H9 (cell line): ENCODE data around the gene ZBTB16. TPM values are rescaled to one million over a fixed set of nuclear protein-coding genes. Genes with fewer than 3 reads are reported as not detected.

ENCODE experiments used
- DNase-seq: peaks from one replicate; pipeline ENCODE4 v3.0.0-alpha.2; 2017
- H2AFZ ChIP-seq: one replicate; pipeline ENCODE4 v1.6.1; 2013; ENCODE audit warnings: mild to moderate bottlenecking, low read length, control low read depth, moderate library complexity
- H2AK5ac ChIP-seq: 2 replicates; pipeline ENCODE4 v1.6.1; 2013; ENCODE audit warnings: low read length, control low read depth, mixed read lengths; ENCODE audit not compliant: insufficient read length
- H2BK120ac ChIP-seq: one replicate; pipeline ENCODE4 v1.6.1; 2013; ENCODE audit warnings: low read depth, mild to moderate bottlenecking, low read length, control low read depth, inconsistent platforms; ENCODE audit not compliant: poor library complexity, severe bottlenecking
- H2BK12ac ChIP-seq: 2 replicates; pipeline ENCODE4 v1.6.1; 2013; ENCODE audit warnings: low read length, control low read depth, mixed read lengths, low read depth; ENCODE audit not compliant: insufficient read length
- H2BK15ac ChIP-seq: 2 replicates; pipeline ENCODE4 v1.6.1; 2013; ENCODE audit warnings: low read depth, low read length, control low read depth
- H2BK20ac ChIP-seq: one replicate; pipeline ENCODE4 v1.6.1; 2013; ENCODE audit warnings: low read depth, mild to moderate bottlenecking, low read length, control low read depth, inconsistent platforms; ENCODE audit not compliant: poor library complexity, severe bottlenecking
- H2BK5ac ChIP-seq: 2 replicates; pipeline ENCODE4 v1.6.1; 2013; ENCODE audit warnings: low read length, control low read depth, mixed read lengths; ENCODE audit not compliant: insufficient read length
- H3K14ac ChIP-seq: 2 replicates; pipeline ENCODE4 v1.6.1; 2013; ENCODE audit warnings: low read length, control low read depth; ENCODE audit not compliant: insufficient read depth
- H3K18ac ChIP-seq: 2 replicates; pipeline ENCODE4 v1.6.1; 2013; ENCODE audit warnings: low read depth, mild to moderate bottlenecking, mixed read lengths, low read length, control low read depth; ENCODE audit not compliant: insufficient read length
- H3K23ac ChIP-seq: 2 replicates; pipeline ENCODE4 v1.6.1; 2013; ENCODE audit warnings: low read length, control low read depth, mixed read lengths, low read depth; ENCODE audit not compliant: insufficient read length
- H3K23me2 ChIP-seq: 2 replicates; pipeline ENCODE4 v1.6.1; 2013; ENCODE audit warnings: low read depth, mild to moderate bottlenecking, mixed read lengths, low read length, control low read depth; ENCODE audit not compliant: insufficient read length, poor library complexity, severe bottlenecking
- H3K27ac ChIP-seq: 2 replicates; pipeline ENCODE4 v1.5.1; 2013; ENCODE audit warnings: low read length, control low read depth, mixed read lengths, low read depth; ENCODE audit not compliant: insufficient read length
- H3K27me3 ChIP-seq: 2 replicates; pipeline ENCODE4 v1.6.1; 2013; ENCODE audit warnings: low read length, control low read depth, inconsistent platforms; ENCODE audit not compliant: insufficient read depth
- H3K4ac ChIP-seq: 2 replicates; pipeline ENCODE4 v1.6.1; 2013; ENCODE audit warnings: low read depth, mild to moderate bottlenecking, control low read depth, inconsistent platforms, low read length, moderate library complexity
- H3K4me1 ChIP-seq: 2 replicates; pipeline ENCODE4 v1.6.1; 2013; ENCODE audit warnings: low read length, control low read depth, inconsistent platforms; ENCODE audit not compliant: insufficient read depth
- H3K4me2 ChIP-seq: 2 replicates; pipeline ENCODE4 v1.6.1; 2013; ENCODE audit warnings: low read length, control low read depth, mixed read lengths; ENCODE audit not compliant: insufficient read length, insufficient read depth
- H3K56ac ChIP-seq: 2 replicates; pipeline ENCODE4 v1.6.1; 2013; ENCODE audit warnings: low read depth, mild to moderate bottlenecking, mixed read lengths, low read length, control low read depth; ENCODE audit not compliant: insufficient read length
- H3K79me1 ChIP-seq: 2 replicates; pipeline ENCODE4 v1.6.1; 2013; ENCODE audit warnings: low read depth, mild to moderate bottlenecking, moderate library complexity, low read length, control low read depth, inconsistent platforms; ENCODE audit not compliant: insufficient read depth, poor library complexity, severe bottlenecking
- H3K79me2 ChIP-seq: 2 replicates; pipeline ENCODE4 v1.6.1; 2013; ENCODE audit warnings: low read length, control low read depth, inconsistent platforms; ENCODE audit not compliant: insufficient read depth
- H3K9ac ChIP-seq: 2 replicates; pipeline ENCODE4 v1.6.1; 2013; ENCODE audit warnings: low read length, control low read depth, mixed read lengths; ENCODE audit not compliant: insufficient read length; ENCODE audit errors: extremely low read depth
- H3K9me3 ChIP-seq: one replicate; pipeline ENCODE4 v1.6.1; 2013; ENCODE audit warnings: low read depth, low read length, inconsistent platforms; ENCODE audit not compliant: control insufficient read depth
- H3T11ph ChIP-seq: one replicate; pipeline ENCODE4 v1.6.1; 2013; ENCODE audit warnings: mild to moderate bottlenecking, low read length, control low read depth, inconsistent platforms
- H4K20me1 ChIP-seq: one replicate; pipeline ENCODE4 v1.6.1; 2013; ENCODE audit not compliant: control insufficient read depth, insufficient read length, insufficient read depth
- H4K5ac ChIP-seq: 2 replicates; pipeline ENCODE4 v1.6.1; 2013; ENCODE audit warnings: low read depth, mild to moderate bottlenecking, mixed read lengths, low read length, control low read depth; ENCODE audit not compliant: insufficient read length
- H4K8ac ChIP-seq: replicated peaks from 2 replicates; pipeline ENCODE4 v1.6.1; 2013; ENCODE audit warnings: low read length, control low read depth, mixed read lengths, low read depth; ENCODE audit not compliant: insufficient read length
- H4K91ac ChIP-seq: 2 replicates; pipeline ENCODE4 v1.6.1; 2013; ENCODE audit warnings: low read depth, mild to moderate bottlenecking, moderate library complexity, mixed read lengths, low read length, control low read depth; ENCODE audit not compliant: insufficient read length
- H3K27ac Mint-ChIP-seq, 3 experiments: 2 replicates in 2 of 3; 3 replicates in 1 of 3; pipeline ENCODE4 v1.8.0; 2020 to 2021; ENCODE audit warnings: mixed read lengths in 3 of 3, mild to moderate bottlenecking in 1 of 3, moderate library complexity in 1 of 3
- H3K27me3 Mint-ChIP-seq: 2 replicates; pipeline ENCODE4 v1.8.0; 2021; ENCODE audit warnings: low read depth, mild to moderate bottlenecking, moderate library complexity, mixed read lengths
- H3K36me3 Mint-ChIP-seq, 3 experiments: 2 replicates in 2 of 3; 3 replicates in 1 of 3; pipeline ENCODE4 v1.8.0; 2020 to 2021; ENCODE audit warnings: low read depth in 3 of 3, mixed read lengths in 3 of 3; ENCODE audit not compliant: insufficient read depth in 1 of 3
- H3K4me1 Mint-ChIP-seq, 2 experiments: 2 replicates each; pipeline ENCODE4 v1.8.0; 2020; ENCODE audit warnings: mixed read lengths in 2 of 2
- H3K4me3 Mint-ChIP-seq, 2 experiments: 2 replicates in 1 of 2; 3 replicates in 1 of 2; pipeline ENCODE4 v1.8.0; 2020 to 2021; ENCODE audit warnings: mild to moderate bottlenecking in 2 of 2, mixed read lengths in 2 of 2, moderate library complexity in 1 of 2
- H3K9me3 Mint-ChIP-seq, 2 experiments: 2 replicates in 1 of 2; 3 replicates in 1 of 2; pipeline ENCODE4 v1.8.0; 2020; ENCODE audit warnings: mild to moderate bottlenecking in 2 of 2, mixed read lengths in 2 of 2, moderate library complexity in 1 of 2
- WGBS: extraction: QIAGEN DNeasy Blood & Tissue Kit; methylation state at CpG from one replicate; pipeline ENCODE4 v1.1.7; 2013; ENCODE audit warnings: missing lambda C conversion rate, low lambda C conversion rate, mixed read lengths; ENCODE audit not compliant: insufficient read length; ENCODE audit errors: extremely low coverage; 5-methylcytosine and 5-hydroxymethylcytosine counted together
- total RNA-seq: library from RNA; stranded (reverse); gene quantifications from 2 replicates; pipeline ENCODE4 v1.2.1, GENCODE V29; 2021
- TF ChIP-seq, protein P1 (sequence below): fragments of 200-600 bp; sonication (generic); conservative IDR thresholded peaks from 3 replicates; pipeline ENCODE4 v1.8.0; 2021; ENCODE audit warnings: antibody characterized with exemption, mild to moderate bottlenecking

The ZBTB16 gene
- total RNA-seq, 1 experiment from 2014 or later, result not detected

DNA sequence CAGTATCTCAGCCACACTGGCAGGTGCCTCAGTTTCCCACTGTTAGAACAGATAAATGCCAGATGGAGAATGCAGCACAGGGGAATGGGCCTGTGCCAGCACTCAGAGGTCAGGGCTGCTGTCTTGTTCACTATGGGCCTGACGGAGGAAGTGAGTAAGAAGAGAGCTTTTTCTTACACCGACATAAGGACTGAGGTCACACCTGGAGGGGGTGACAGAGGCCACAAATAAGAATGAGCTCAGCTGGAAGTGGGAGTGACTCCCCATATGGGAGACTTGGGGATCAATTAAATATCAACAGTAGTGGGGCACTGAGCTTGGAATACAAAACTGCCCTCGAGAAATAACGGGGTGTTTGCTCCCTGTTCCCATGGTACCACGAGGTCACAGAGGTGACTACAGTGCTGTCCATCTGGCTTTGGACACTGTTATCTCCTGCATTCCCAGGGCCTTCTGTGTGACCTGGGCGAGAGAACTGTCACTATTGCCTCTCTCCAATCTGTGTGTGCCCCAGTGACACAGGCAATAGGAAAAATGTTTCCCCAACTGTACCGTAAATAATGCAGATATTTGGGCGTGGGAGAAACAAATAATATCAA lies 142.6 kb downstream of the ZBTB16 start:
- Histone ChIP-seq H2BK20ac (no peak overlapping the region), H3K9ac (no peak overlapping the region), H3K4ac (no peak overlapping the region), H4K5ac (no peak overlapping the region), H3K4me2 (no peak overlapping the region), H3K9me3 (no peaks in the 10 kb centered on the region), H3K23ac (no peak overlapping the region), H2BK5ac (no peak overlapping the region), H4K8ac (no peak overlapping the region), H3K27me3 (no peaks in the 10 kb centered on the region; the same call in 1 of the 2 replicates), H3K79me1 (no peaks in the 10 kb centered on the region), H3K79me2 (no peaks in the 10 kb centered on the region), H2AK5ac (no peak overlapping the region), H3K18ac (no peak overlapping the region), H3K23me2 (no peaks in the 10 kb centered on the region), H2AFZ (no peak overlapping the region), H3K27ac (no peak overlapping the region), H2BK15ac (no peak overlapping the region), H4K91ac (no peak overlapping the region), H3K14ac (no peak overlapping the region), H3K56ac (no peak overlapping the region), H3K4me1 (no peaks in the 10 kb centered on the region), H4K20me1 (no peaks in the 10 kb centered on the region), H3T11ph (no peak overlapping the region), H2BK12ac (no peak overlapping the region), H2BK120ac (no peak overlapping the region)
- WGBS, result no CpG with 5 or more reads among the region's 8 CpGs
- Mint-ChIP-seq H3K4me3 (no peak overlapping the region), H3K27me3 (0 out of 2 replicates have a peak, but pooled peaks cover 1% of the 10 kb centered on the region), H3K27ac (no peak overlapping the region), H3K9me3 (no peaks in the 10 kb centered on the region), H3K36me3 (no peaks in the 10 kb centered on the region), H3K4me1 (peaks cover 9 to 16% of the 10 kb centered on the region in 2 experiments)
- TF ChIP-seq, protein P1, sequence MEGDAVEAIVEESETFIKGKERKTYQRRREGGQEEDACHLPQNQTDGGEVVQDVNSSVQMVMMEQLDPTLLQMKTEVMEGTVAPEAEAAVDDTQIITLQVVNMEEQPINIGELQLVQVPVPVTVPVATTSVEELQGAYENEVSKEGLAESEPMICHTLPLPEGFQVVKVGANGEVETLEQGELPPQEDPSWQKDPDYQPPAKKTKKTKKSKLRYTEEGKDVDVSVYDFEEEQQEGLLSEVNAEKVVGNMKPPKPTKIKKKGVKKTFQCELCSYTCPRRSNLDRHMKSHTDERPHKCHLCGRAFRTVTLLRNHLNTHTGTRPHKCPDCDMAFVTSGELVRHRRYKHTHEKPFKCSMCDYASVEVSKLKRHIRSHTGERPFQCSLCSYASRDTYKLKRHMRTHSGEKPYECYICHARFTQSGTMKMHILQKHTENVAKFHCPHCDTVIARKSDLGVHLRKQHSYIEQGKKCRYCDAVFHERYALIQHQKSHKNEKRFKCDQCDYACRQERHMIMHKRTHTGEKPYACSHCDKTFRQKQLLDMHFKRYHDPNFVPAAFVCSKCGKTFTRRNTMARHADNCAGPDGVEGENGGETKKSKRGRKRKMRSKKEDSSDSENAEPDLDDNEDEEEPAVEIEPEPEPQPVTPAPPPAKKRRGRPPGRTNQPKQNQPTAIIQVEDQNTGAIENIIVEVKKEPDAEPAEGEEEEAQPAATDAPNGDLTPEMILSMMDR, result no peak
- no peak for DNase-seq
